NCI-H526 treated with DMSO at 0.1 percent for 48 hours (cell line): Measurements from ENCODE around the gene WNT11.

Experiments
- DNase-seq: peaks from one replicate; lab custom pipeline; 2025; lab: John Stamatoyannopoulos, UW

The WNT11 gene

DNA sequence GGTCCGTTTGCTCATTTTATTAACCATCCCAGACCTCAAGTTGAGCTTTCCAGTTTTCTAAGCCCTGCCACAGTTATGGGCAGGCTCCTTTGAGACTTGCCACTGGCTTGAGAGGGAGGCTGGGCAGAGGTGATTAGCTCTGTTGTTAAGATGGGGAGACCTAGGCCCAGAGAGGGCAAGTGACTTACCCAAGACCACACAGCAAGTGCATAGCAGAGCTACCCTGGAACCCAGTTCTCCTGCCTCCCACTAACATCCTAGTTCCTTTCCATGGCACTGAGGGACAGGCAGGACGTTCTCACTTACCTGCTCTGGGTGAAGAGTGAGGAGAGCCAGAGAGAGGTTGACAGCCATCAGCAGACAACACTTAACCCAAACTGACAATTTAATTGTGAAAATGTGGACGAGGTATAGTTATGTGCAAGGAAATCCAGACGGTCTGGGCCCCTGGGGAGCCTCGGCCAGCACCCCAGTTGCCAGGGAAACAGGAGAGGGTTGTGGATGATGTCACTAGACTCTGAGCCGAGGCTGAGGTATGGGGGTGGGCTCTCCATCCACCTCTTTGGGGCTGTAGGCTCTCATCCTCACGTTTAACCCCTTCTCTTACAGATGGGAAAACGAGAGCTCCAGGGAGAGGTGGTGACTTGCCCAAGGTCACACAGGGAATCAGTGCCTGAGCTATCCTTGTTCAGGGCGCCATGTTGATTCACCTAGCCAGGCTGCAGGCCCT is 12.3 kb upstream of the WNT11 start:
- DNase-seq: no peak

DNA sequence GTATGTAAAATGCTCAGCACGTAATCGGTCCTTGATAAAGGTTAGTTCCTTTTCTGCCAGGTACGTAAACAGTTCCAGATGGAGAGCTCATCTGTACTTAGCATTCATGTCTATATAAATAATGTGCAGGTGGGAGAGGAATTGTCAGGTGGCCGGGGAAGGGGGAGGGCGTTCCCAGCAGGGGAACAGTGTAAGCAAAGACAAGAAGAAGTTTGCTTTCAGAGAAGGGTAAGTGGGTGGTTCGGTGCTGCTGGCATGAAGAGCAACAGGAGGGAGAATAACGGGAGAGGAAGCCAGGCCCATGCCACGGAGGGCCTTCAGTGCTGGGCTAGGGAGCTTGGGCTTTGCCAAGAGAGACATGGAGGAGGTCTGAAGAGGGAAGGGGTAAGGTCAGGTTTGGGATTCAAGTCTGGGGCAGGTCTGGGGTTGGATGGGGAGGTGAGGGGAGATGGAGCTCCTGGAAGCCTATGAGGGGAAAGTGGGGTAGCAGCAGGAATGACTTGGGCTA is 11.4 kb upstream of the WNT11 start:
- DNase-seq: peak; percentile 48

DNA sequence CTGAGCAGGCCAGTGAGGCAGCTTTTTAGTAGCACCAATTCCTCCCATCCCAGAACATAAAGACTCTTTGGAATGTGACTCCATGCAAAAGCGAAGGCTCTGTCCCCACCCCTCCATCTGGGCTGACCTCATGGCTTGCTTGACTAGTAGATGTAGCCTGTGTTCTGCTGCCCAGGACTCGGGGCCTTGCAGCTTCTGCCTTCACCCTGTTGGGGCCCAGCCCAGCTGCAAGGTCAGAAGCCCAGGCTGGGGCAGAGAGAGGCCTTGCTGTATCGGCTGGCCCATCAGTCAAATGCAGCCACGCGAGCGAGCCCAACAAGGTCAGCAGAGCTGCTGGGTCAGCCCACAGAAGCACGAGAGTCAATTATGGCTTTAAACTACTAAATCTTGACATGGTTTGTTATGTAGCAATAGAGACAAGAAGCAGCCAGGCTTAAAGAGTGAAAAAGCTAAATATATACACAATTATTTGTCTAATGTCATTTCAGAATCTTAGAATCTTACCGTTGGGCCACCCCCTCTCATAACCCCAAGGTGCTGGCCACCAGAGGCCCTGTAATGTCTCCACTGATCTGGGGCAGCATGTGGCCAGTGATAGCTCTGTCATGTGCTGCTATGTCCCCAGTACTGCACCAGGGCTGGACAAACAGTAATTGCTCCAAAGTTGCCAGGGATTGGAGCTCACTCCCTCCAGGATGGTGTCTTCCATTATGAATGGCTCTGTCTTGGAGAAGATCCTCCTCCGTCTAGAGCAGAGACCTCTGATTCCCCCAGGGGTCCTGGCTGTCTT is 10.4 kb upstream of the WNT11 start:
- DNase-seq: no peak

DNA sequence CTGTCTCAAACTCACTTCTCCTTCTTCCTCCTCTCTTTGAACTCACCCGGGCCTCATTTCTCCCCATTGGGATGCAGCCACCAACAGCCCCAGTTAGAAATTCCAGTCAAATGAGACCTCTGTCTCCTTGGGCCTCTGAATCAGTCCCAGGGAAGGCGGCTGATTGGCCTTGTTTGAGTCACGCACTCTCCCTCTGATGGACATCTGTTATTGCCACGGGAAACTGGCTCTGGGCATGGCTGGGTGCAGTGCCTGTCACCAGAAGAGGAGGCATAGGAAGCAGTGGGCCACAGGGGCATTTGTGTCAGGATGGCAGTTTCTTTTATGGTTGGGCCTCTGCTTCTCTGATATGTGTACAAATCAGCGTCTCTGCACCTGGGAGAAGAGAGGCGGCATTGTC is 9.6 kb upstream of the WNT11 start:
- no peak for DNase-seq

DNA sequence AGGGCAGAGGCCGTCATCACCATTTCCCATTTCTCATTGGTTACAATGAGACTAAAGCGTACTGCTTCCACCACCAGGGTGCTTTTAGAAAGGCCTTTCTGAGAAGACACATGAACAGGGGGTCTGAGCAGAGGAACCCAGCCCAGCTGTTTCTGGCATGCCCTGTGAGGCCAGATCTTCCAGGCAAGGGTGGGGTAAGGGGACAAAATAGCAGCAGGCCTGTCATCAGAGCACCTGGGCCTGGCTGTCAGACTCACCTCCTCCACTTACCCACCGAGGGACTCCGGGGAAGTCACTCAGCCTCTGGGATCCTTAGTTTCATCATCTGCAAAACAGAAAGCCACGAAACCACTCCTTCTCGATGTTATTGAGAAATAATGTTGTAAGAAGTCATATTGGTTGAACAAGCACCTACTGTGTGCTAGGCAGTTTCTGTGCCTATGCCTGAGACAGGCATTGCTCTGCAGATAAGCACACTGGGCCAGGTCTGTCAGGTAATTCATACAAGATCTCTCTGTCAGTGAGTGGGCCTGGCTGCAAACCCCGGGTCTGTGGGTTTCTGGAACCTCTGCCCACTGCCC is 8.8 kb upstream of the WNT11 start:
- DNase-seq: no peak

DNA sequence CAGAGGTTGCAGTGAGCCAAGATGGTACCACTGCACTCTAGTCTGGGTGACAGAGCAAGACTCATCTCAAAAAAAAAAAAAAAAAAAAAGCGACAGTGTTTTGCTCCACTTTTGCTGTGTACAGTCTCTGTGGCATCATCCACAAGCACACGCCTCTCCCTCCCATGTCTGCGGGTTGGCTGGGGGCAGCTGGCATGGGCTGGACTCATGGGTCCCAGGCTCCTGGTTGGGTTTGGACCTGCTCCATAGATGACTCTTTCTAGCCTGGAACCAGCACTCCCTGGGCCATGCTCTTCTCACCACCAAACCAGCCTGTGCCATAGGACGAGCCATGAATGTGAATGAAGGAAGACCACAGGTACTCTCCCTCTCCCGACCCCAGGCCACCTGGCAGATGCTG is 7.9 kb upstream of the WNT11 start:
- no peak for DNase-seq

DNA sequence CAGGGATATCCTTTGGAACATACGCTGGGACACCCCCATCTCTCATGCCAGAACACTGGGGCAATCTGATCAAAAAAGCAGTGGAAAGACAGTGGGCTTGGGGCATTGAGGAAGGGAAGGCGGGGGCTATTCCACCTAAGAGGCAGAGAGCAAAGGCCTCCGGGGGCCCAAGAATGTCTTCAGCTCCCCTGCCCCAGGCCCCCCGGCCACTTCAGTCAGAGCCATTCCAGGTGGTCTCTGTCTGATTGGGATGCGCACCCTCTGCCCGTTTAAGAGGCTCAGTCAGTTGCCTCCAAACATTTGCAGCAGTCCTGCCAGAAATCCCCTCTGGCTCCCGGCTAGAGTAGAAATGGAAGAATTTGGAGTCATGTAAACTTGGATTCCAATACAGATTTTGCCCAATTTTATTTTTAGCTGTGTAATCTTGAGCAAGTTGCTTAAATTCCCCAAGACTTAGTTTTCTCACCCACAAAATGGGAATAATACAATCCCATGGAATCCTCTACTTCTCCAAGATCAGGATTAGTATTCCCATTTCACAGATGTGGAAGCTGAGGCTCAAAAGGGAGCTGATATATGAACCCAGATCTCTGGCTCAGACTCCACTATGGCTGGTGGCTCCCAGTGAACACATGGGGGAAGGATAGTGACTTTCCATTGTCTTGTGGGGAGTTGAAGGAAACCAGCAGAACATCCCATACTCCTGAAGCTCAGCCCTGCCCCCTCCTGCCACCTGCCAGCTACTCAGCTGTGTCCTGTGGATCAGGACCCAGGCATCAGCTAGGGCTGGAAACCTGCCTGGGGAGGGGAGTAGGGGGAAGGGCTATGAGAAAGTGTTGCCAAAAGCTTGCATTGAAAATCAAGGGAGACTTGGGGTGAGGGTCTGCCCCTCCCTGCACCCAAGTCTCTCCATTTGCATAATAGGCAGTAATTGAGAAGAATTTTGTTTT is 6.1 kb upstream of the WNT11 start:
- no peak for DNase-seq

DNA sequence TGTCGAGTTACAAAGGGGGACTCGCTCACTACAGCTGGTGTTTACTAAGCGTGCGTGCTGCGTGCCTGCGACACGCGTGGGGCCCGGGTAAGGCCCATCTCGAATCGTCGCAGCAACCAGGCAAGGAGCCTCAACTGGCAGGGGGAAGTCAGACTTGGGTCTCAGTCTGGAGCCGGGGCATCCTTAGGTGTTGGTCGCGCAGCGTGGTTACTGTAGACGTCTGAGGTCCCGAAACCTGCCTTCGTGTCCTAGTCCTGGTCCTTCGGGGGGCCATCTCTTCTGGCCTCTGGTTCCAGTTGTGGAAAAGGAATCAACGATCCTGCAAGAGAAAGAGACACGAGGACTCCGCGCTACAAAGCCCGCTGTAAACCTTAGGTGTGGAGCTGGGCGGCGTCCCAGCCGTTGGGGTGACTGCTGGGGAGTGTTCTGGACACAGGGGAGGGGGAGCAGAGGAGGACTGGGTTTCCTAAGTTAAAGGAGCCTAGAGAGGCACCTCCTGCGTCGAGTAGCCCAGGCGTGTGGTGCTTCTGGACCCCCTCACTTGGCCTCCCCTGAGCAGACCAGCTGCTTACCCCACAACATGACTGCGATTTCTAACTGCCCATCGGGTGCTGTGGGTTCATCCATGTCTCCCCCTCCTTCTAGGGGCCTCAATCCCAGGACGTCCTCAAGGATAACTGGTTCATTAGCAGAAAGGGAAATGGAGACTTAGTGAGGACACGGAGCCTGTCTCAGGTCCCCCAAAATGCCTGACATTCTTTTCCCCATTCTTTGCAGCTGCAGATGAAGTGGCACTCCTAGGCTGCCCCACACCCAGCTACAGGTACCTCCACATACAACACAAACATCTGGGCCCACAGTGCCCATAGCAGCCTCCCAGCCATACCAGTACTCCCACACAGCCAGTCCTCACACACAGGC is 4.9 kb upstream of the WNT11 start:
- no peak for DNase-seq

DNA sequence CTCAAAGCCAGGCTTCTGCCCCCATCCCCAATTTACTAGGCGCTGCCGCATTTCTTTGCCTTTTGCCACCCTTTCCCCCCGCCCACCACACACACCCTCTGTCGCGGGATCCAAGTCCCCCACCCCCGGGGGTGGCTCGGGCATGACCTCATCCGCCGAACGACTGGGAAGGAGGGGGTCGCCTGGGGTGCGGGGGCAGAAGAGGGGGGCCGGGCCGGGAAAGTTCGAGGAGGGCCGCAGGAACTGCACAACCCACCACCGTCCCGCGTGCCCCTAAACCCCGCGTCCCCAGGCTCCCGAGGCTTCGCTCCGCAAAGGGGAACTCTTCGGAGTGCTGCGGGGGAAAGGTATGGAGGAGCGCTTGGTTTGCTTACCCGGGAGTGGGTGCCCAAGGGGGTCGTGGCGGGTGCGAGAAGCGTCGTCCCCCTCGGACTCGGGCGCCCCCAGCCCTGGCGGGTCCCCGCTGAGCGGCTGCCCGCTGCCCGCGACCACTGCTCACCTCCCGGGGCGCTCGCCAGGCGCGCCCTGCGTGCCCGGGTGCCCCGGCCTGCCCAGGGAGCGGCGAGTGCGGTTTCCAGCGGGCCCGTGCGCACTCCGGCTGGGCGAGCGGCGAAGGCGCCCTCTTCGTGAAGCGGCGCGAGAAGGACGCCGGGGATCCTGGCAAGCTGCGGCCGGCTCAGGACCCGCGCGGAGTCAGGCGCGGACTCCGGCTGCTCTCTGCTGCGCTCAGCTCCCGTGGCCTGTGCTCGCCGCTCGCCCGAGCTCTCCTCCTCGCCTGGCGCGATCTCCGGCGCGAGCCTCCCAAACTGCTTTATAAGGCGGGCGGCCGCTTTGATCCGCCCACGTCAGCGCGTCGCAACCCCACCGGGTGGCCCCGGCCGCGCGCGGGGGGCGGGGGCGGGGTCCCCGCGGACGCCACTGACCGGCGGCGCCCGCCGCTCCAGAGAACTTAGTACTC is 4.0 kb upstream of the WNT11 start:
- peak; percentile 49 for DNase-seq

DNA sequence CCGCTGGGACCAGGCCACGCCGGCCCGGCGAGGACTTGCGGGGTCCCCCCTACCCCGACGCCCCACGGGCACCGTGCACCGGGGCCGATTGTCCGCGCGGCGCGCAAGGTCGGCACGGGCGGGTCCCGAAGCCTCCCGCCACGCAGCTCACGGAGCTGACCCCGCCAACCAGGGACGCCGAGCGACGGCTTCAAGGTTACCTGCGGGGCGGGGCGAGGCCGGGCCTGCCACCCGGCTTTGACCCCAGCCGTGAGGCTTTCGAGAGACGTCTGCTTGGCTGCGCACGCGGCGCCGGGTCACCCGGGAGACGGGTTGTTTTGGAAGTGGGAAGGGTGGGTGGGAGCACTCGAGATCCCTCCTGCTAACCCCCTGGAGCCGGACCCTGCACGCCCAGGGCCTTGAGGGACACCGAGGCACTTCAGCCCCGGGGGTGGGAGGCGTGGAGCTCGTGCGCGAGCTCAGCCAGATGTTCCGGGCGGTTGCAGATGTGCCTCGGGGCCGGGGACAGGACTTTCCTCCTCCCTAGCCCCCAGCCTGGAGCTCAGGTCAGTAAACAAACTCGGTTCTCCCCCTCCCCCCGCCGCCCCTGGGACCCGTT is 3.2 kb upstream of the WNT11 start:
- DNase-seq: no peak

DNA sequence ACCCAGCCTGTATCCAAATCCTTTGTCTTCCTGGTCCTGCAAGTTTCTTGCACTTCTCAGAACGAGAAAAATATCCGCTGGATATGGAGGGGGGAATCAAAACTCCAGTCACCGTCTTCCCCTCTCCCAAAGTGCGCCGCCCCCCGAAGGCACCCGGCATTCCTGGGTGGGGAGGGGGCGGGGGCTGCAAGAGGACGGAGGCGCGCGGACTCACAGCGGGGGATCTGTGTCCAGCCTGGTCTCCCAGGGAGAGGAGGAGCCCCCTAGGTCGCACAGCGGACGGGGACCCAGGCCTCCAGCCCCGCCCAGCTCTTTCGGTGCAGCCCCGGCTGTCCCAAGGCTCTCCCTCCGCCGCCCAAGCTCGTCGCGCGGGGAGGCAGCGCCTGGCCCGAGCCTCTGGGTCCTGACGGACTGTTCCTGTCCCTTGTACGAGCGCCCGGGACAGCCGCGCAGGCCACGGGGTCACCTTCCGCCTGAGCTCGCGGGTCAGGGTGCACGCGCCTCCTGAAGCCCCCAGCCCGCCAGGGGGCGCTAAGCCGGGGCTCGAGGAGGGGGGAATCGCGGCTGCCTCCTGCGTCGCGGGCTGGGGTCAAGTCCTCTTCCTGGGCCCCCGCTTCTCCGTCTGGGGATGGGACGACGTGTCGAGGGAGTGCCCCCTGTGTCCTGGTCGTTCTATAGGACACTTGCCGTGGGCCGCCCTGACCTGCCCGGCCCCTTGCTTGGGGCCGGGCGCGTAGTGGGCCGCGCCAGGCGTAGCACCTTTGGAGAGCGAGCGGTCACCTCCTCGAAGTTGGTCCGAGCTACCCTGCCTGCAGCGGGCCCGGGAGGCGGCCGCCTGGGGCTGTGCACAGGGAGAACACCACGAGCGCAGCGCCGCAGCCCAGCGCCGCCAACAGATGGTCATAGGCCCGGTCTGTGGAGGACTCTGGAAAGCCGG is 2.4 kb upstream of the WNT11 start:
- DNase-seq: peak; percentile 56

DNA sequence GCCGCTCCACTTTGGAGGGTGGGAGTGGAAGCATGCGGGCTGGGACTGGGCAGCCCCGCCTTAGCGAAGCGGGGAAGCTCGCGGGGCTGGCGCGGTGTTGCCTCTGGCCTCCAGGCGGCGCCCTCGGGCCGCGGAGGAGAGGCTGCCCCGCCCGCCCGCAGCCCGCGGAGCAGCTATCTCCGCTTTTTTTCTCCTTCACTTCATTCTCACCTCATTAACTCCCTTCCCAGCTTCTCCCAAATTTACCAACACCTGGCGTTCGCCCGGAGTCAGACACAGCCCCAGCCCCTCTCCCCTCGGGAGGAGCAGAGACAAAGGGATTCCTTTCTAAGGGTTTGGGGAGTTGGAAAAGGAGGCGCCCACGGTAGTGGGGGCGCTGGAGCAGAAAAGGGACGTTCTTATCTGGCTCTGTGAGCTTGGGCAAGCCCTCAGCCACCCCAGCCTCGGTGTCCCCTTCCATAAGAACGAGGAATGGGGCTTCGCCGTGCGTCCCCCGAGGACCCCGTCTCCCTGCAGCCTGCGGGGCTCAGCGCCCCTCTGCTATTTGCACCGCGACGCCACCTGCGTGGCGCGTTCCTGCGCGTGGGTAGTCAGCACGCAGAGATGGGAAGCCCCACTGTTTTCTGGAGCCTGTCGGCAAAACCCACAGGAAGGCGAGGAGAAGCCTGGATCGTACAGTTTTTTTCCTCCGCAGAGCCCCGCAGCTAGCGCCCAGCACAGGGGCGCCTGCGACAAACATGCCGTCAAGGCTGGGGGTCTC is 1.5 kb upstream of the WNT11 start:
- DNase-seq: peak; percentile 62

DNA sequence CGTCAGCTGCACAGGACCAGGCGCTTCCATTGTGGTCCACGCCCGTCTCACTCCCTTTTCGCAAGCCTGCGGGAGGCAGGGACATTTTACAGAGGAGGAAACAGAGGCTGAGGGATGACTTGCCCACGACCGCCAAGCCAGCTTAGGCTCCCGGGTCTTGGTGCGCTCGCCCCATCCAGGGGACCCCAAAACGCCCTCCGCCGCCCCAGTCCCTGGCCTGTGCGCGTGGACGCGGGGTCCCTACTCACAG is 300 bp downstream of the WNT11 start:
- no peak for DNase-seq

DNA sequence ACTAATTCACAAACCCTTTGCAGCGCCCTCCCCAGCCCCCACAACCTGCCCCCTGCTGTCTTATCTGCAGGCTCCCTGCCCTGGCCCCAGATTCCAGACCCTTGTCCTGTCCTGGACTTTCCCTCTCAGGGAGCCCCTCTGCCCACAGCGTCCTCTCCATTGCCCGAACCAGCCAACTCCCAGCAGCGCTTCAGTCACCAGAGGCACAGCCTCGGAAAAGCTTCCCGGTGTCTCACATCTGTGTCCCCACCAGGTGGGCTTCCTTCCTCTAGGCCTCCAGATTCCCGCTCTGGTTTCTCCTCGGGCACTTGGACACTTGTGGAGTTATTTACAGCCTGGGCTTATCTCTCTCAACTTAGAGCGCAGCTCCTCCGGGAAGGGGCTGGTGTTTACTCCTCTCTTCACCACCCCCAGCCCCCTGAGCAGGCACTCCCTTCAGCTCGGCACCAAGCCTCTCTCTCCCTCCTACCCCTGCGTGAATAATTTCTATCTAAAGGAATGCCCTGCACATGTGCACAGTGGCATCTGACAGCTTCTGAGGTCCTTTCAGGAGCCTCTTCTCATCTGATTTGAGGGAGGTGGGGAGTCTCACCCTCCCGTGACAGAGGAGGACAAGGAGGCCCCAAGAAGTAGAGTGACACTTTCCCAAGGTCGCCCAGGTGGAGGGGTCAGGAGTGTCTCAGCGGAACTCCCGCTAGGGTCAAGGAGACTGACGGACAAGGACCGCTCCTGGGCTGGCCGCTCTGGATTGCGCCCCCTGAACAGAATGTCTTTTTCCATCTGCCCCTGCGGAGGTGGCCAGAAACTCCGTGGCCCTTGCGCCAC is 838 bp downstream of the WNT11 start:
- DNase-seq: no peak

DNA sequence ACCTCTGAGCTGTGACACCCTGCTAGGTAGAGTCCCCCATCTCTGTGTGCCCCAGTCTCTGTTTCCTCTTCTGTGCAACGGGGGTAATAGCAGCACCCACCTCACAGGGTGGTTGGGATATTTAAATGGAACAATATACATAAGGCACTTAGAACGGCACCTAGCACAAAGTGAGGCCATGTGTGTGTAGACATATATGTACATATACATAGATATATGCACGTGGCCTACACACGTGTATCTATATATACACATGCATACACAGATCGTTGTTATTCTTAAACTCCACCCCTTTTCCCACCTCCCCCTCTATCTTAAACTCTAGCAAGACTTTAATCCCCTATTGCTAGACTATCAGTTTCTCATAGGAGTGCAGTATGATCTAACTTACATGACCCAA is 2.4 kb downstream of the WNT11 start:
- DNase-seq: no peak

DNA sequence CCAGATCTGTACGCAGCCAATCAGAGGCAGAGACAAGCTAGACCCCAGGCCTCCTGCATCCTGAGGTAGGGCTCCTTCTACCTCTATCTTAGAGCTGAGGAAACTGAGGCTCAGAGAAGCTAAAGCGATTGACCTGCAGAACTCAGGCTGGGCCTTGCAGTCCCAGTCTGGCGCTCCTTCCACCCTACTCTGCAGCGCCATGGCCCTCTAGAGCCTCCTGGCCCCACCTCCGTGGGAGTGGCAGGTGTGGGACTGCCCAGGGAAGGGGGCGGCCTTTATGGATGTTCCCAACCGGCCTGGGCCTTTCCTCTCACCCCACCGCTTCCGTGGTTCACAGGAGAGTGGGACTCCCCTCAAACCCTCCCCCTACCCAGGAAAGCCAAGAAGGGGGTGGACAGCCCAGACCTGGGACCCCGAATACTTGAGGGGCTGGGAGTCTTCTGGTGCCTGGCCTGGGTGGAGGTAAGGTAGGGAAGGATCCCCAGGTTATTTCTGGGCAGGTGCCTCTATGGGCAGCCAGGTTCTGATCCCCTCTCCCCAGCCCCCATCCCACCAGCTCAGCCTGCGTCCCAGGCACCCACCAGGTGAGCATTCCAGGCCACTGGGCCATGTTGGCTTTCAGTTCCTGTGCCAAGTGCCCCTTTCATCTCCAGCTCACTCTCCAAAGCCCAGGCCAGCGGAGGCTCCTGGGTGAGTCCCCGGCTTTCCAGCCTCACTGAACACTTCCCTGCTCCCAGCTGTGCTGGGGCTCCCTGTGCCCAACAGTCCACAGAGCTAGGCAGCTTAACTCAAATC is 3.0 kb downstream of the WNT11 start:
- DNase-seq: no peak
